GM10266 (cell line): ENCODE results near the gene SMARCD3.

ENCODE experiments used
- DNase-seq: peaks from one replicate; pipeline ENCODE4 v3.0.0; 2012; ENCODE audit errors: extremely low spot score
- CTCF ChIP-seq: IDR thresholded peaks from 2 replicates; pipeline ENCODE4 v1.5.1; 2012; ENCODE audit warnings: mild to moderate bottlenecking, low read depth; ENCODE audit not compliant: control insufficient read depth, insufficient read depth; ENCODE audit errors: missing control alignments

The SMARCD3 gene

DNA sequence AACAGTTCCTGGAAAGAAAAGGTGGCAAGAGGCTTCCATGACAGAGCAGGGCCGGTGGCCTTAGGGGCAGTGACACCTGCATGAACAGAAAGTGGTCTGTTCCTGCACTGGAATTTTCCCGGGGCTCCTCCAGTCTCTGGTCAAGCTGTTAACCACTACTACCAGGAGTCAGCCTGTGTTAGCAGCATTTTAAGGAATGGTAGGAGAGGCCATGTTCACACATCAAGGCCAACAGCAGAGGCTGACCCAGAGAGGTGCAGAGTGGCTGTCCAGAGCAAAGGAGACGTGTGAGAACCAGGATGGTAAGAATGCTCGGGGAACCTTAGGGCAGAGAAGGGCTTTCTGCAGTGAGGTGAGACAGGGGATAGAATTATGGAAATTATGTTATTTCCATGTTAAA is 46.7 kb downstream of the SMARCD3 start:
- no peak for TF ChIP-seq CTCF
- peak; percentile 20 for DNase-seq

GRCh38 chr7:151201344-151201743 is 47.1 kb downstream of the SMARCD3 start:
- no peak for TF ChIP-seq CTCF
- peak; percentile 26 for DNase-seq

- no peak for TF ChIP-seq CTCF
- DNase-seq: no peak
Measured at GRCh38 chr7:151198945-151199848, 49.3 kb downstream of the SMARCD3 start.

- no peak for TF ChIP-seq CTCF
- DNase-seq: no peak
Measured at GRCh38 chr7:151197932-151198331, 50.6 kb downstream of the SMARCD3 start.

DNA sequence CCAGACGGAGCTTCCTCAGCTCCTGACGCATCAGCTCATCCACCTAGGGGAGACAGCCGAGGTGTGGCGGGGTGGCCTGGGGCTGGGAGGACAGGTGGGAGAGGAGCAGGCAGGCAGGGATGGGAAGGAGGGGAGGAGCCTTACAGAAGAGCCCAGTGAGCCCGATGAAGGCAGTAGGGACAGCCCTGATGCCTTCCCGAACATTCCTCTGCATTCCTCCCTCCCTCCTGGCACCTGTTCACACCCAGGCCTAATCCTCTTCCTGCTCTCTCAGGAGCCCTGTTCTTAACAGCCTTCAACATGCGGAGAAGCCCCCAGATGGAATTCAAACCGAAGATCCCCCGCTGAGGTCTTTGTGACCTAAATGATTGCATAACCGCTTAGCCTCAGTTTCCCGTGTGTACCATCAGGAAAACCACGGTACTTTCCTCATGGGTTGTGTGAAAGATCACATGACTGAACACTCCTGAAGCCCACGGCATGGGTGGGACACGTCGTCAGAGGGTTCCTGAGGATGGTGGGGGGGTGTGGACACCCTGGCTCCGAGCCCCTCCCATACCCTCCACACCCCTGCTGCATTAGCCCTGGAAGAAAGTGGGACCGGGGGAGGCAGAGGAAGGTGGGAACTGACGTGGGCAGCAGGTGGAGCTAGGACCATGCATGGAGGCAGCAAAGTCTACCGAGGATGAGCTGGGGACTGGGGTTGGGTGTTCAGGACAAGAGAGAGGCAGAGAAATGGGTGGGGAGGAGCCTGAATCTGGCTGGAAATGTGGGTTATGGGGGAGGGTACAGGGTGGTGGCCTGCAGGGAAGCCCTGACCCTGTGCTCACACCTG is 52.7 kb downstream of the SMARCD3 start:
- TF ChIP-seq CTCF: no peak
- DNase-seq: no peak

- TF ChIP-seq CTCF: no peak
- DNase-seq: no peak
Measured at GRCh38 chr7:151194188-151194587, 54.3 kb downstream of the SMARCD3 start.
